HG03025 (cell line): ENCODE results near the gene VPS41.

ENCODE experiments used
- ATAC-seq: cut with Tn5 transposase; IDR thresholded peaks from one replicate; pipeline ENCODE4 v1.9.1; 2021; ENCODE audit warnings: mild to moderate bottlenecking, moderate library complexity; ENCODE audit not compliant: unreplicated experiment, low FRiP score

Gene VPS41

GRCh38 chr7:38907066-38907465 lies 1.9 kb downstream of the VPS41 start:
- ATAC-seq, result no peak

DNA sequence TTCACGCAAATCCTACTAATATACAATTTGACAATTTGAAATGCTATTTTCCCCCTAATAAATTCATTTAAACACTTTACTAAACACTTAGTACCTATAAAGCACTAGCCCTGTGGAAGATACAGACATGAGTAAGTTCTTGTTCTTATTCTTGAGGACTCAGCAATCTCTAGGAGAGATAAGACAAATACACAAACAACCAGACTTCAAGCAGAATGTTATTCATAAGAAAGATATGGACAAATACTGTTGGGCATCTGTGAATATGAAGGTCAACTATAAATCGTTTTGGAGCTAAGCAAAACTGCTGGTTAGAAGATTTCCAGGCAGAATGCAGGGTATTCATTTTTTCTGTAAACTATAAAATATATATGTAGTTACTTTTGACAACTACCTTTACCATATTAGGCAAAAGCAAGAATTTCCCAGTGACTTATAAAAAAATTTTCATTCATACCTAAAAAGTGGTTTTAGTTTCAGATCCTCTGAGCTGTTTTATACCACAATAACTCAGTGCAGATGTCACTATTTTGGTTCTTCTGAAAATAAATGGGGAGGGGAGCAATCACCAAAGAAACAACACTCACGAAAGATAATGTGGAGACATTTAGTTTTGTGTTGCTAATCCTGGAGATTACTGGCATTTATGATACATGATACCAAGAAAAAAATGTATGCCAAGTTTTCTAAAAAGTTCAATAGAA lies 3.8 kb downstream of the VPS41 start:
- no peak for ATAC-seq

- ATAC-seq, result no peak
Observed at GRCh38 chr7:38903057-38903456, 5.9 kb downstream of the VPS41 start.

- no peak for ATAC-seq
Observed at GRCh38 chr7:38902449-38902848, 6.5 kb downstream of the VPS41 start.

- ATAC-seq, result no peak
Observed at GRCh38 chr7:38893061-38893460, 15.9 kb downstream of the VPS41 start.

DNA sequence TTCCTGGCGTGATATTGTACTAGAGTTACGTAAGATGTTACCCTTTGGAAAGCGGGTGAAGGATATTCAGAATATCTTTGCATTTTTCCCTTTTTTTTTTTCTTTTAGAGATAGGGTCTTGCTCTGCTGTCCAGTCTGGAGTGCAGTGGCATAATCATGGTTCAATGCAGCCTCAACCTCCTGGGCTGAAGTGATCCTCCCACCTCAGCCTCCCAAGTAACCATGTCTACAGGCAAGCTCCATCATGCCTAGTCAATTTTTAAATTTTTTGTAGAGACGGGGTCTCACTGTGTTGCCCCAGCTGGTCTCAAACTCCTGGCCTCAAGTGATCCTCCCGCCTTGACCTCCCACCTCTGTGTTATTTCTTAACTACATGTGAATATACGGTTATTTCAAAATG lies 18.4 kb downstream of the VPS41 start:
- ATAC-seq, result no peak

- ATAC-seq, result no peak
Observed at GRCh38 chr7:38889872-38890432, 19.0 kb downstream of the VPS41 start.

DNA sequence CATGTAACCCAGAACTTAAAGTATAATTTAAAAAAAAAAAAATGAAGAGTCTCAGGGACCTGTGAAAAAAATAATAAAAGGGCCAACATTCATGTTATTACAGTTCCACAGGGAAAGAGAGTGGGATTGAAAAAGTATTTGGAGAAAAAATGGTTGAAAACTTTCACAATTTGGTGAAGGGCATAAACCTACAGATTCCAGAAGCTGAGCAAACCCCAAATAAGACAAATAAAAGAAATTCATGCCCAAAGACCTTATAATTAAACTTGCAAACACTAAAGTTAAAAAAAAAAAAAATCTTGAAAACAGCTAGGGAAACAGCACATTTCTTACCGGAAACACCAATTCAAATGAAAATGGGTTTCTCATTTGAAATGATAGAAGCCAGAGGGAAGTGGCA lies 19.9 kb downstream of the VPS41 start:
- no peak for ATAC-seq

DNA sequence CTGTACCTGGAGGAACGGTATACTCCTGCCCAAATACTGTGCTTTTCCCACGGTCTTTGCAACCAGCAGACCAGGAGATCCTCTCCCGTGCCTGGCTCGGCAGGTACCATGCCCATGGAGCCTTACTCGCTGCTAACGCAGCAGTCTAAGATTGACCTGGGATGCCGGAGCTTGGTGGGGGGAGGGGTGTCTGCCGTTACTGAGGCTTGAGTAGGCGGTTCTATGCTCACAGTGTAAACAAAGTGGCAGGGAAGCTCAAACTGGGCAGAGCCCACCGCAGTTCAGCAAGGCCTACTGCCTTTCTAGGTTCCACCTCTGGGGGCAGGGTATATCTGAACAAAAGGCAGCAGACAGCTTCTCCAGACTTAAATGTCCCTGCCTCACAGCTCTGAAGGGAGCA lies 22.7 kb downstream of the VPS41 start:
- no peak for ATAC-seq

GRCh38 chr7:38883706-38884105 lies 25.3 kb downstream of the VPS41 start:
- ATAC-seq, result no peak

DNA sequence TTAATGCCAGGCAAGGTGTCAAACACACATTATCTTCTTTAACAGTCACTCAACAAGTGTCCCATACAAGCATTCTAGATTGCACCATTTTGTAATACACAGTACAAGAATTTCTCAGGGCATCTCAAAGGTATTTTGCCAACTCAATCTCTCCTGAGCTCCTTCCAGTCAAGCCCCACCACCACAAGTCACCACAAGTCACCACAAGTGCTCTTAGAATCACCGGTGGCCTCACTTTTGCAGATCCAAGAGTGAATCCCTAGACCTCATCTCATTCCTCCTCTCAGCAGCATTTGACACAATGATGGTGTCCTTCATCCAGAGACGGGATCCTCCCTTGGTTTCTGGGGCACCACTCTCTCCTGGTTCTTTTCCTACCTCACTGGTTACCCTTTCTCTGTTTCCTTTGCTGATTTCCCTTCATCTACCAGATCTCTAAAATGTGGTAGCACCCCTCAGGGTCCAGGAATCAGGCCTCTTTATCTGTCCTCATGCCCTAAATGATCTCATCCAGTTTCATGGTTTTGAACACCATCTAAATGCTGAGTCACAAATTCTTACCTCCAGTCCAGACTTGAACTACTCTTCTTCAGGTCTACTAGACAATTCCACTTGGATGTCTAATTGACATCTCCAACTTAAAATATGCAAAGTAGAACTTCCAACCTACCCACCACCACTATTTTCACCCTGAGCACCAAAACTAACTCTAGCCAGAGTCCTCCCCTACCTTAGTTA lies 26.9 kb downstream of the VPS41 start:
- ATAC-seq, result no peak

- no peak for ATAC-seq
Observed at GRCh38 chr7:38881015-38881414, 28.0 kb downstream of the VPS41 start.

DNA sequence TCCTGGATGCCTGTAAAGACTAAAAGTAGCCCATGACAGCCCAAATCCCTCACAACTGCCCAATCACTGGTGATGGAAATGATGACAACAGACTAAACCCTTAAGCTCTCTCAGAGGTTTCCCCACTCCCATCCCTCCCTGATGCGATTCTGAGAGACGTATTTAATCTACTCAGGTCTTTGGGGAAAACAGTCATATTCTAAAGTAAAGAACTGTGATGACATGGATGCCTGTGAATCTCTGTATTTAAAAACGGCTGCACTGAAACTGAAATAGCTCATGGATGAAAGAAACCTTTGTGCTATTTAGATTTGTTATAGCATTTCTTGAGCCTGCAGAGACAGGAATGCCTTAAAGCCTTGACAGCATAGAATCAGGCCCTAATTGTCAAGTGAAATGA lies 28.5 kb downstream of the VPS41 start:
- ATAC-seq, result no peak

DNA sequence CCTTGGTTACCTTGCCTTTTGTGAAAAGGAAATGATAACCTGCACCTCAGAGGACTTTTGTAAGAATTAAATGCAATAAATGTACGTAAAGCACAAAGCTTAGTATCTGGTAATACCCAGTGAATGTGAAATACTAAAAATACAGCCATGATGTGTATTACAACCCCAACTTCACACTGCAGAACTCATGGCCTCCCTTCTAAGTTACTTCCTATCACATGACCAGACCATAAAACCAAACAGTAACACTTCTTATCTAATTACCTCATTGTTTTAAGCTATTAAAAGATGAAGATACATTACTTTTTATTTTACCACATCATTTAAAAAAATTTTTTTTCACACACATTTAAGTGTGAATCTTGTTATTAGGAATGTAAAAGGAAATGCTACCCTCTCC lies 29.0 kb downstream of the VPS41 start:
- no peak for ATAC-seq

DNA sequence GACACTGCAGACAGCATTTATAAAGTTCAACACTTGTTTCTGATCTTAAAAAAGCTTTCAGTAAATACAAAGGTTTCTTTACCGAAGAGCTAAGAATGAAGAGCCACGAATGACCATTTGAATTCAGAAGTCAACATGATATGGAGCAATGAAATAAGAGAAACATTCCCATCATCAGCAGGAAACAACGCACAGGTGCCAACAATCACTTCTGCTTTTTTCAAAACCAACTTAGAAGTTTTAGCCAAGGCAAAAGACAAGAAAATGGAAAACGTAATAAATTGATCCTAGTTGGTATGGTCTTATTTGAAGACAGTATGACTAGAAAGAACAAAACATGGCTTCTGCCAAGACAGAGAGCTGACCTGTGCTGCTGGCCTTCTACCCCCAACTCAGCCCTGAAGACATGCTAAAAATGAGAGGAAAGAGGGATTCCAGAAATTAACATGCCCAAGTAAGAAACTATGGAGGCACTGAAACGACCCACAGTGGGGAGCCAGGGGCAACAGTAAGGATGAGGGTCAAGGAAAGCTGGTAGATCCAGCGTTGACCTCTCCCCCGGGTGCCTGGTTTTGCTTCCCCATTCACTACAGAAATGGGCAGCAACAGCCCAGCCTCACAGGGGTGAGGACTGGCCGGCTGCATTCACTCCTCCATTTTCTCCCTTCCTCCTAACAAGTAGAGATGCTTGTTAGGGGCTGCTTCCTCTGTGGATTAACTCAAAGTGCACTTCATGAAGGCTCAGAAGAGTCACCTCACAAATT lies 30.1 kb downstream of the VPS41 start:
- no peak for ATAC-seq

GRCh38 chr7:38873433-38873832 lies 35.6 kb downstream of the VPS41 start:
- ATAC-seq, result no peak

DNA sequence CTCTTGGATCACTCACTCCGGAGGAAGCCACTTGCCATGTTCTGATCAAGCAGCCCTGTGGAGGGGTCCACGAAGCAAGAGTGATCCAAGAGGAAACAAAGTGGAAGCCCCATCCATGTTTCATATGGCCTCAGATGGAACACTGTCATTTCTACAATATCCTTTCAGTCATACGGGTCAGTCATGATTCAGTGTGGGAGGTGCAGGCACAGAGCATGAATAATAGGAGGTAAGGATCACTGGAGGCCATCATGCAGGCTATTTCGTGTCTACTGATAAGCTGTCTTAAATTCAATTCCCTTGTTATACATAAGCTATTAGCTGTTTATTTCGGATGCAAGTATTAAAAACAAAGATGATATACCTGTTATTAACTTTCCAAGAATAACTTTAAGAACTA lies 36.8 kb downstream of the VPS41 start:
- no peak for ATAC-seq

- ATAC-seq, result no peak
Observed at GRCh38 chr7:38870147-38870546, 38.8 kb downstream of the VPS41 start.

DNA sequence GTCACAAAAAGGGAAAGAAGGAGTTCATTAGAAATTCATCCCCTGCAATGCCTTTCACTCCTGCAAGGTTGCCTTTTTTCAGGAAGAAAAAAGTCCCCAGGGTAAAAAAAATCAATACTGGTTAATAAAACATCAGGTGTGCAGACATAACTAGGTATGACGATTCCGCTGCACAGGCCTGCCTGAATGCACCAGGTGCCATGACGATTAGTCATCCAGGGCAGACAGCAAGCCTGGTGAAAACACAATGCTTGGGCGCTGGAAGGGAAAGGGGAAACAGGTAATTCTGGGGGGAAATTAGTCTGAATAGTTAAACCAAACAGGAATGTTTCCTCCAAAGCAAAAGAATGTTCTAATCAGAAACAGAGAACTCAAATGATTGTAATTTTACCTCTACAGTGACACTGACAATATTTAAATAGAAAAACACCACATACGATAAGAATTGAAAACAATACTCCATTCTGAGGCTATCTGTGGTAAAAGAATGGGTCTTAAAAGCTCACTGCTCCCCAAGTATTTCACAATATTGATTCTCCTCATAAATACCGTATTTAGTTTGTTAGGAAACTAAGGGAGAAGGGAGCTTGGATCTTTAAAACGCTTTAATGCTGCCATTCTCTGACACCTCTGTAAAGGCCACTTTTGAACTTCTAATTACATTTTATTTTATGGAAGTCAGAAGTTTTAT lies 45.2 kb downstream of the VPS41 start:
- no peak for ATAC-seq

DNA sequence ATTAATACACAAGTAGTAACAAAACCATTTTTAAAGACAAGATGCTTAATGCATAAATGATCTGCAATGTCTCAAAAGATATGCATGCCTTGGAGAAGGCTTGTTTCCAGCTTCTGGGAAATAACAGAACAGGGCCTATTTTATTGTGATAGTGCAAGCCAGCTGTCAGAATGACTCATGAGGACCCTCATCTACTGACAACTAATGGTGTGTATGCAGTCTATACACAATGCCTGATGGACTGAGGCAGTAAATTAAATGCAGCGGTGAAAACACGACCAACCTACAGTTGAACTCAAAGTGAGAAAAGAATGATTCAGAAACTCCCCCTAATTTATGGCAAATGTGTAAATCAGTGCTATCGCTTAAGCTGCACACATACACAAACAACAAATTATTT lies 46.3 kb downstream of the VPS41 start:
- no peak for ATAC-seq
